Measurements from ENCODE around the gene SLC26A2.

DNA sequence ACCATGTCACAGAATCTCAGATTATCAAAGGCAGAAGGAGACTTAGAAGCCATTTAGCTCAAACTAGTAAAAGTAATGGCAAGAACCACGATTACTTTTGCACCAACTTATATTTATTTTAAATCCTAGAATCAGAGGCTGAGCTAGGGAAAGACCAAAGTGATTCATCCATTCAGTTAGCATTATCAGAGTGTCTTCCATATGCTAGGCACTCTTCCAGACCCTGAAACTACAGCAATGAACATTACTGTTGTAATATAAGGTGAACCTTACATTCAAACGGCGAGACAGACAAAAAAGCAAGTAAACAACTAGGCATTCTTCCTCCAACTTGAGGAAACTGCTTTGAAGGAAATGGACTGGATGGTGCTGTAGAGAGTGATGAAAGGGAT lies 23.9 kb upstream of the SLC26A2 start:
- TF ChIP-seq GATA2 (IDR thresholded peaks at IDR 0.05; ENCODE audit: low read depth, low read length) (no peak), GATA3 (IDR thresholded peaks at IDR 0.05; ENCODE audit: low read depth, low read length) (no peak)

Measured in SH-SY5Y (cell line).